Left ventricle myocardium inferior (tissue), 1 donor: ENCODE data around the gene IFNG-AS1. TPM values are rescaled to one million over a fixed set of nuclear protein-coding genes. Genes with fewer than 3 reads are reported as not detected.

ENCODE experiments used
- DNase-seq: peaks from one replicate; pipeline ENCODE4 v3.0.0-alpha.2; 2020
- H3K27ac ChIP-seq: fragments of 200-600 bp; replicated peaks from 2 replicates; pipeline ENCODE4 v1.8.0; 2021
- H3K27me3 ChIP-seq: fragments of 200-600 bp; 2 replicates; pipeline ENCODE4 v1.8.0; 2021; ENCODE audit warnings: low read depth
- H3K36me3 ChIP-seq: fragments of 200-600 bp; 2 replicates; pipeline ENCODE4 v1.8.0; 2021
- H3K4me1 ChIP-seq: fragments of 200-600 bp; 2 replicates; pipeline ENCODE4 v1.8.0; 2021
- H3K4me3 ChIP-seq: fragments of 200-600 bp; 2 replicates; pipeline ENCODE4 v1.8.0; 2021; ENCODE audit warnings: mild to moderate bottlenecking, moderate library complexity
- H3K9me3 ChIP-seq: fragments of 200-600 bp; replicated peaks from 2 replicates; pipeline ENCODE4 v1.8.0; 2021
- CTCF ChIP-seq: fragments of 200-600 bp; IDR thresholded peaks from 2 replicates; pipeline ENCODE4 v1.8.0; 2021; ENCODE audit warnings: antibody characterized with exemption, mild to moderate bottlenecking, borderline replicate concordance
- intact Hi-C: fragments of 100-400 bp; cut with micrococcal nuclease; formaldehyde crosslinking; loops from one replicate; pipeline ENCODE4 v1.11.0; 2022
- total RNA-seq: library from RNA; stranded (reverse); fragmentation: NEBNext Ultra II Directional; extraction: Animal tissue kit (Norgen Biotek cat#: 25700); gene quantifications from one replicate; pipeline ENCODE4 v1.2.1, GENCODE V29; 2021
- donor health status: DM: no; HTN: yes; CAD: no; lungs with severe emphysema.

The IFNG-AS1 gene
- total RNA-seq, 1 donor from 2014 or later = 0.58 TPM

- H3K27ac ChIP-seq = no peak overlapping the region
- no peaks in the 10 kb centered on the region for H3K27me3 ChIP-seq
- no peak for TF ChIP-seq CTCF
- H3K4me3 ChIP-seq = no peak overlapping the region
- no peaks in the 10 kb centered on the region for H3K9me3 ChIP-seq
- no peaks in the 10 kb centered on the region for H3K4me1 ChIP-seq
- no peaks in the 10 kb centered on the region for H3K36me3 ChIP-seq
- intact Hi-C loops = no loop called here
- no peak for DNase-seq
Observed at GRCh38 chr12:68011882-68012207, 22.6 kb downstream of the IFNG-AS1 start.

- intact Hi-C loops = no loop called here
- no peaks in the 10 kb centered on the region for H3K9me3 ChIP-seq
- no peaks in the 10 kb centered on the region for H3K36me3 ChIP-seq
- TF ChIP-seq CTCF = no peak
- H3K4me3 ChIP-seq = no peak overlapping the region
- H3K27me3 ChIP-seq = no peaks in the 10 kb centered on the region
- DNase-seq = no peak
- no peaks in the 10 kb centered on the region for H3K4me1 ChIP-seq
- no peak overlapping the region for H3K27ac ChIP-seq
Observed at GRCh38 chr12:68012712-68013111, 23.5 kb downstream of the IFNG-AS1 start.

GRCh38 chr12:68013181-68013580, 23.9 kb downstream of the IFNG-AS1 start:
- no peaks in the 10 kb centered on the region for H3K27me3 ChIP-seq
- intact Hi-C loops = no loop called here
- H3K36me3 ChIP-seq = no peaks in the 10 kb centered on the region
- no peaks in the 10 kb centered on the region for H3K9me3 ChIP-seq
- no peak overlapping the region for H3K27ac ChIP-seq
- H3K4me3 ChIP-seq = no peak overlapping the region
- H3K4me1 ChIP-seq = no peaks in the 10 kb centered on the region
- no peak for DNase-seq
- TF ChIP-seq CTCF = no peak

- no peaks in the 10 kb centered on the region for H3K9me3 ChIP-seq
- no peaks in the 10 kb centered on the region for H3K36me3 ChIP-seq
- no peak for TF ChIP-seq CTCF
- H3K27me3 ChIP-seq = no peaks in the 10 kb centered on the region
- no peaks in the 10 kb centered on the region for H3K4me1 ChIP-seq
- no peak for DNase-seq
- no peak overlapping the region for H3K27ac ChIP-seq
- no peak overlapping the region for H3K4me3 ChIP-seq
- intact Hi-C loops = no loop called here
Observed at GRCh38 chr12:68016136-68016535, 26.9 kb downstream of the IFNG-AS1 start.

- Histone ChIP-seq H3K27me3 (no peaks in the 10 kb centered on the region), H3K36me3 (no peaks in the 10 kb centered on the region), H3K4me3 (no peak overlapping the region), H3K9me3 (no peaks in the 10 kb centered on the region), H3K4me1 (no peaks in the 10 kb centered on the region), H3K27ac (no peak overlapping the region)
- intact Hi-C loops = no loop called here
- no peak for DNase-seq
- no peak for TF ChIP-seq CTCF
Observed at GRCh38 chr12:68018315-68018714, 29.1 kb downstream of the IFNG-AS1 start.

- Histone ChIP-seq H3K27ac (no peak overlapping the region), H3K36me3 (no peaks in the 10 kb centered on the region), H3K9me3 (no peaks in the 10 kb centered on the region), H3K4me3 (no peak overlapping the region), H3K27me3 (no peaks in the 10 kb centered on the region), H3K4me1 (no peaks in the 10 kb centered on the region)
- TF ChIP-seq CTCF = no peak
- no peak for DNase-seq
- intact Hi-C loops = no loop called here
Observed at GRCh38 chr12:68020049-68020448, 30.8 kb downstream of the IFNG-AS1 start.
